Right renal cortex interstitium (tissue), 3 donors: ENCODE results near the gene IRAG1. TPM values are rescaled to one million over a fixed set of nuclear protein-coding genes. Genes with fewer than 3 reads are reported as not detected.

ENCODE experiments used
- DNase-seq, 3 donors: peaks; one replicate each; pipeline ENCODE4 v3.0.0-alpha.2; 2013; ENCODE audit warnings: low read depth in 3 of 3, low spot score in 2 of 3
- polyA plus RNA-seq, 3 donors: library from polyadenylated mRNA; unstranded; fragments of 120-200 nt; gene quantifications; one replicate each; pipeline ENCODE4 v1.2.1, GENCODE V29; 2013; ENCODE audit not compliant: insufficient read length in 3 of 3

The IRAG1 gene
- polyA plus RNA-seq, 3 donors = 8.6 to 10.3 (median 8.8) TPM

DNA sequence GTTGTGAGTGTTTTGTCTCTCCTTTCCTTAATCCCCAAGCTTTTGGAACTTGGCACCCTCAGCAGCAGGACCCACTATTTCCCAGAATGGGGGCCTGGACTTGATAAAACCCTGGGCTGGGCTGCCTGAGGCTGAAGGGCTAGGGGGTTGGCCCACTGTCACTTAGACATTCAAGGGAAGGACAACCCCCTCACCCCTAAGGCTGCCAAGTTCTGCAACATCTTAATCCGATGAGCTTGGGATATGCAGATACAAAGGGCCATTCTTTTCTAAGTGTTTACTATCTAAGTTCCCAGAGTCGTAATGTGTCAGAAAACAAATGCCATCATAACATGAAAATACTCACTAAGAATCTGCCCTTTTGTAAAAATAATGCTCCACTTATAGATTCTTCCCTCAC is 42.9 kb downstream of the IRAG1 start:
- DNase-seq = no peak

DNA sequence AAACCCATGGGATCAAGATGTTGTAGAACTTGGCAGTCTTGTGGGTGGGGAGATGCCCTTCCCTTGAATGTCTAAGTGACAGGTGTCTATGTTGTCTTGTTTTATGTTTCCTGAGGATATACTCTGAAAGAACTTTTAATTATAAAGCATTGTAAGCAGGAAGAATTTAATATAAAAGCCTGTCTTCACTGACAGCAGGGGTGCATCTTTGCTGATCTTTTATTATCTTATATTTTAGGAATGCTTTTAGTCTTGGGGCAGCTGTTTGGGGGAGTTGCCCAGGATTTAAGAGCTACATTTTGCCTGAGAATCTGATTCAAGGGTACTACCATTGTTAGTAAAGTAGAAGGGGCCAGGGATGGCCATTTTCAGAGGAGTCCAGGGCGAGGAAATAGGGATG is 43.4 kb downstream of the IRAG1 start:
- no peak for DNase-seq

DNA sequence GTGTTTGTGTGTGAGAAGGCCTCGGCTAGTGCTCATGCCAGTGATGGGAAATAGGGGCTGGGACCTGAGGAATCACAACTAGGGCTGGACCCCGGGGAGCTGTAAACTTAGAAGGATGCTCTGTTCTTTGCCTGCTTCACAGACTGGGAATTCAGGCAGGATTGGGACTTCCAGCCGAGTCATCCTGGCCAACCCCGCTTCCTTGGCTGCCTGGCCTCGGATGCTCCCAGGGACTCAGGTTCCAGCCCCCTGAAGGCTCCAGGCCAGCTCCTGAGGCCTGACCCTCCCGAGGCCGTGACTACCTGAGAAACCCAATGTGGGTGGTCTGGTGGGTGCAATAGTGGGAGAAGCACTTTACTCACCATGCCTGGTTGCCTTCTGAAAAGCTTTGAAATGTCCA is 44.7 kb downstream of the IRAG1 start:
- no peak for DNase-seq

DNA sequence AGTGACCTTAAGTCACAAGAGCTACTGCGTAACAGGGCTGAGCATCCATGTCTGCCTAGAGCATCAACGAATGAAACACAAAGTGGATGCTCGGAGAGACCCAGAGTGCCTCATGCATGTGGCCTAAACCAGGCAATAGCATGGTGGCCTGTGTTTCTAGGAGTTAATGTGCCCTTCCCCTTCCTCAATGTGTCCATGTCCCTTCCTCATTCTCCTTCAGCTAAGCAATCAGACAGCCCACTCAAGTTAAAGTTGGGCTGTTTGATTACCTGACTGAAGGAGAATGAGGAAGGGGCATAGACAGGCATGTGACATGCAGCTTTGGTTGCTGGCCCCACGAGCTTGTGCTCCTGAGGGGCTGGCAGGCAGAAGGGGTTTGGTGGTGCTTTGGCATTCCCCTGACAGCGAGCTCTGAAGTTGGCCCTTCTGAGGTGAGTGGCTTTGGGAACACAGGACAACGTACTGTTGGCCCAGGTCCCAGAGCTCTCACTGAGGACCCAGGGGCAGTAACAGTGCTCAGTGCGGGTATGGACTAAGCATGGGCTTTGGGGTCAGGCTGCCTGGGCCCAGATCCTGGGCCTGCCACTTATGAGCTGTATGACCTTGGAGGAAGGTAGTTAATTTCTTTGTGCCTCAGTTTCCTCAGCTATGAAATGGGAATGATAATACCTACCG is 46.7 kb downstream of the IRAG1 start:
- DNase-seq = no peak

DNA sequence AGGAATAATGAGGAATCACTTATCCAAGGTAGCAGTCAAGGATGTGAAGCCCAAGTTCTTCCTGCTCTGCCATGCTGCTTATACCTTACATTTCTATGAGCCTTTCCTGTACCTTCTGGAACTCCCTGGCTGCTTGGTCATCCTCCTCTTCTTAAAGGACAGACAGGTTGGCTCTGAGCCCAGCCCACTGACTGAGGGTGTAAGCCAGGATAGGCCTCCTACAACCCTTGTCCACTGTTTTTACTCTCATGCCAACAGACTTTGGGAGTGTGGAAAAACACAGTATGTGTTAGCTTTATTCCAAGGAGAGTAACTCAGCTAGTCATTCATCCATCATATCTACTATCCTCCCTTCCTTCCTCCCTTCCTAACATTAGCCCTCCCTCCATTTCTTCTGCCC is 47.5 kb downstream of the IRAG1 start:
- no peak for DNase-seq

DNA sequence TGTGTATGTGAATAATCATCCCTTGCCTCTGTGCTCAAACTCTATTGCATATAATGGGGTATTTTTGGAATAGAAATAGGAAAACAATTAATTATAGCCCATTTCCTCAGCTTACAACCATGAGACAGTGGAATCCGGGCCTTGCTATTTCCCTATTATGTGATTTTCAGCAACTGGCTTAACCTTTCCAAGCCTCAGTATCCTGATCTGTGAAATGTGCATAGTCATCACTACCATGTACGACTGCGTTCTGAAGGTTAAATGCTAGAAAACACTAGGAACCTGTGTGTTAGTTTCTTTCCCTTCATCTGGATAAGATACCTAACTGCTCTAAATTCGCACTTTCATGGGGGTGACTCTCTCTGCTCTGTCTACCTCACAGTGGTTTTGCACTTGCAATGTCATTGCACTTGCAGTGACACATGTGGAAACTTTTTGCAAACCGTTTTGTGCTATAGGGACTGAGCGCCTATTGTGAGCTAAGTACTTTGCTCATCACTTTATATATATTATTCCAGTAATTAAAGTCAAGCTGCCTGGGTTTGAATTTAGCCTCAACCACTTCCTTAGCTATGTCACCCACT is 48.3 kb downstream of the IRAG1 start:
- no peak for DNase-seq

Other genes starting within 250 kb of the IRAG1 start
- 1 to 10 TPM; 4.6 to 5.3 (median 5.0) TPM for gene AMPD3, start 238.5 kb downstream of the IRAG1 start, polyA plus RNA-seq
- 10 to 100 TPM; 42.7 to 49.9 (median 48.3) TPM for gene RNF141, start 152.6 kb downstream of the IRAG1 start, polyA plus RNA-seq
- gene LYVE1, start 125.1 kb downstream of the IRAG1 start, polyA plus RNA-seq = 10 to 100 TPM; 55.2 to 88.4 (median 56.6) TPM
- 10 to 100 TPM; 67.5 to 71.3 (median 70.1) TPM for gene CTR9, start 57.5 kb upstream of the IRAG1 start, polyA plus RNA-seq
- 100 to 1,000 TPM; 912 to 941 (median 918) TPM for gene EIF4G2, start 115.2 kb upstream of the IRAG1 start, polyA plus RNA-seq
- 100 to 1,000 TPM; 102 to 116 (median 115) TPM for gene ZBED5, start 164.3 kb upstream of the IRAG1 start, polyA plus RNA-seq